Ishikawa (cell line): ENCODE data around the gene RGS9BP.

Experiments
- CEBPB ChIP-seq: IDR thresholded peaks from 2 replicates; pipeline ENCODE4 v1.6.1; 2012
- CREB1 ChIP-seq: IDR thresholded peaks from 2 replicates; pipeline ENCODE4 v1.6.1; 2012; ENCODE audit warnings: low read depth
- EGR1 ChIP-seq: IDR thresholded peaks from 2 replicates; pipeline ENCODE4 v1.6.1; 2012
- EP300 ChIP-seq: IDR thresholded peaks from 2 replicates; pipeline ENCODE4 v1.6.1; 2012; ENCODE audit warnings: borderline replicate concordance
- FOXM1 ChIP-seq: IDR thresholded peaks from 2 replicates; pipeline ENCODE4 v1.6.1; 2012; ENCODE audit warnings: low read depth, borderline replicate concordance
- MAX ChIP-seq: IDR thresholded peaks from 2 replicates; pipeline ENCODE4 v1.6.1; 2012
- NFIC ChIP-seq: IDR thresholded peaks from 2 replicates; pipeline ENCODE4 v1.6.1; 2012
- RAD21 ChIP-seq: IDR thresholded peaks from 2 replicates; pipeline ENCODE4 v1.6.1; 2012; ENCODE audit warnings: low read depth
- REST ChIP-seq: IDR thresholded peaks from 2 replicates; pipeline ENCODE4 v1.6.1; 2012; ENCODE audit warnings: low read depth, mild to moderate bottlenecking
- TAF1 ChIP-seq: IDR thresholded peaks from 2 replicates; pipeline ENCODE4 v1.6.1; 2012; ENCODE audit warnings: low read depth, mild to moderate bottlenecking
- TCF12 ChIP-seq: IDR thresholded peaks from 2 replicates; pipeline ENCODE4 v1.6.1; 2012; ENCODE audit warnings: low read depth
- TEAD4 ChIP-seq: IDR thresholded peaks from 2 replicates; pipeline ENCODE4 v1.6.1; 2012
- USF1 ChIP-seq: IDR thresholded peaks from 2 replicates; pipeline ENCODE4 v1.6.1; 2012
- YY1 ChIP-seq: IDR thresholded peaks from 2 replicates; pipeline ENCODE4 v1.6.1; 2012; ENCODE audit warnings: low read depth

DNA sequence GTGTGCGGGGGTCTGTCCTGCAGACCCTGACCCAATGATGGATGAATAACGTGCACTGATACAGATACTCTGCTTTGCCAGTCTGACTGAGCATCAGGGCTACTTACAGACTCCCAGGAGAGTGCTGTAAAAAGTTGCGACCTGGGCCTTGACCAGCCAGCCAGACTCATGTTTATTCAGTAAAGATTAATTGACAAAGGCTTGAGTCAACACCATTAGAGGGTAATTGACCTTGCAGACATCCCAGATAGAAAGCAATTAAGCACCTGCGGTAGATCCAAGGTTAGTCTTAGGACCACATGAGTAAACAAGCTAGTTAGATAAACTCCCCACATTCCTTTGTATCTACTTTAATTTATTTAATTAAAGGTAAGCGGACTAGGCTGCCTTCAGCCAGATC is 26.4 kb downstream of the RGS9BP start:
- TF ChIP-seq NFIC (no peak), MAX (no peak), REST (no peak), RAD21 (no peak), EGR1 (no peak), TAF1 (no peak), CREB1 (no peak), FOXM1 (no peak), EP300 (no peak), TCF12 (no peak), YY1 (no peak), USF1 (no peak), CEBPB (no peak), TEAD4 (no peak)
